AG09309 (cell line): ENCODE data around the gene HNRNPUL1.
A peak's percentile ranks its signal among the peaks of the same experiment; 100 is the strongest.

Experiments used
- DNase-seq: peaks from one replicate; pipeline ENCODE4 v3.0.0-alpha.2; 2010; ENCODE audit warnings: low read depth
- H3K4me3 ChIP-seq: 2 replicates; pipeline ENCODE4 v1.5.1; 2011; ENCODE audit warnings: mild to moderate bottlenecking, low read depth, low read length, moderate library complexity; ENCODE audit not compliant: control insufficient read depth
- TF ChIP-seq, protein P1 (sequence below): IDR thresholded peaks from 2 replicates; pipeline ENCODE4 v1.5.1; 2011; ENCODE audit warnings: mild to moderate bottlenecking, low read depth, low read length, inconsistent platforms; ENCODE audit not compliant: insufficient read depth, control insufficient read depth; ENCODE audit errors: missing control alignments

The HNRNPUL1 gene

DNA sequence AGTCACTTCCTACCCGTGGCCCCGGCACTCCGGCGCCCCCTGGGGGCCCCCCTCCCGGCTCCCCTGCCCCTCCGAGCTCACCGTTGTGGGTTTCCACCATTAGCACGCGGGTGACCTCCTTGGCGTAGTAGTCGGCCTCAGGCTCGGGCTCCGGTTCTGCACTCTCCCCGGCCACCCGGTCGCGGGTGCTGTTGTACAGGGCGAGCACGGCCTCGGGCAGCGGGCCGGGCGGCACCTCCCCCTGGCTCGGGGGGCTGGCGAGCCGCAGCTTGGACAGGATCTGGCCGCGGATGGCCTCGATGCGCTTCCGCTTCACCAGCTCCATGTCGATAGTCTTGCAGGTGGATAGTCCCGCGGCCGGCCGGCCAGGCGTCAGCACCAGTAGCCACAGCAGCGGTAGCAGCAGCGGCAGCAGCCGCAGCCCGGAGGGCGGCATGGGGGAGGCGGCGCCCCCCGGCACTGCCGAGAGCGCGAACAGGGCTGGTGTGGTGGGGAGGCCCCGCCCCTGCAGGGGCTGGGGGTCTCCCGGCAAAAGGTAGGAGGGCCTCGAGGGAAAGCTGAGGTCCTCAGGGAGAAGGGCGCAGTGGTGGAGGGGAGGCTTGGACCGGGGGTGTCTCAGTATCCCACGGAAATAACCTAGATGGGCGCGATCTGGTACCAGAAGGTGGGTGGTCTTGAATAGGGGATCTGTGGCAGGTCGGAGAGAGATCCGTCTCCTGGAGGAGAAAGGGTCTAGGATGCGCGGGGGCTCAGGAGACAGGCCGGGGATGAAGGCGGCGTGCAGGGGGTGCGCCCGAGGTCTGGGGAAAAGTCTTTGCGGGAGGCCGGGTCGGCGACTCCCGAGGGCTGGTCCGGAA, 88.7 kb downstream of the HNRNPUL1 start:
- TF ChIP-seq, protein P1, sequence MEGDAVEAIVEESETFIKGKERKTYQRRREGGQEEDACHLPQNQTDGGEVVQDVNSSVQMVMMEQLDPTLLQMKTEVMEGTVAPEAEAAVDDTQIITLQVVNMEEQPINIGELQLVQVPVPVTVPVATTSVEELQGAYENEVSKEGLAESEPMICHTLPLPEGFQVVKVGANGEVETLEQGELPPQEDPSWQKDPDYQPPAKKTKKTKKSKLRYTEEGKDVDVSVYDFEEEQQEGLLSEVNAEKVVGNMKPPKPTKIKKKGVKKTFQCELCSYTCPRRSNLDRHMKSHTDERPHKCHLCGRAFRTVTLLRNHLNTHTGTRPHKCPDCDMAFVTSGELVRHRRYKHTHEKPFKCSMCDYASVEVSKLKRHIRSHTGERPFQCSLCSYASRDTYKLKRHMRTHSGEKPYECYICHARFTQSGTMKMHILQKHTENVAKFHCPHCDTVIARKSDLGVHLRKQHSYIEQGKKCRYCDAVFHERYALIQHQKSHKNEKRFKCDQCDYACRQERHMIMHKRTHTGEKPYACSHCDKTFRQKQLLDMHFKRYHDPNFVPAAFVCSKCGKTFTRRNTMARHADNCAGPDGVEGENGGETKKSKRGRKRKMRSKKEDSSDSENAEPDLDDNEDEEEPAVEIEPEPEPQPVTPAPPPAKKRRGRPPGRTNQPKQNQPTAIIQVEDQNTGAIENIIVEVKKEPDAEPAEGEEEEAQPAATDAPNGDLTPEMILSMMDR, result peak; percentile 66
- peak overlapping the region; percentile 97 for H3K4me3 ChIP-seq
- DNase-seq, result no peak

DNA sequence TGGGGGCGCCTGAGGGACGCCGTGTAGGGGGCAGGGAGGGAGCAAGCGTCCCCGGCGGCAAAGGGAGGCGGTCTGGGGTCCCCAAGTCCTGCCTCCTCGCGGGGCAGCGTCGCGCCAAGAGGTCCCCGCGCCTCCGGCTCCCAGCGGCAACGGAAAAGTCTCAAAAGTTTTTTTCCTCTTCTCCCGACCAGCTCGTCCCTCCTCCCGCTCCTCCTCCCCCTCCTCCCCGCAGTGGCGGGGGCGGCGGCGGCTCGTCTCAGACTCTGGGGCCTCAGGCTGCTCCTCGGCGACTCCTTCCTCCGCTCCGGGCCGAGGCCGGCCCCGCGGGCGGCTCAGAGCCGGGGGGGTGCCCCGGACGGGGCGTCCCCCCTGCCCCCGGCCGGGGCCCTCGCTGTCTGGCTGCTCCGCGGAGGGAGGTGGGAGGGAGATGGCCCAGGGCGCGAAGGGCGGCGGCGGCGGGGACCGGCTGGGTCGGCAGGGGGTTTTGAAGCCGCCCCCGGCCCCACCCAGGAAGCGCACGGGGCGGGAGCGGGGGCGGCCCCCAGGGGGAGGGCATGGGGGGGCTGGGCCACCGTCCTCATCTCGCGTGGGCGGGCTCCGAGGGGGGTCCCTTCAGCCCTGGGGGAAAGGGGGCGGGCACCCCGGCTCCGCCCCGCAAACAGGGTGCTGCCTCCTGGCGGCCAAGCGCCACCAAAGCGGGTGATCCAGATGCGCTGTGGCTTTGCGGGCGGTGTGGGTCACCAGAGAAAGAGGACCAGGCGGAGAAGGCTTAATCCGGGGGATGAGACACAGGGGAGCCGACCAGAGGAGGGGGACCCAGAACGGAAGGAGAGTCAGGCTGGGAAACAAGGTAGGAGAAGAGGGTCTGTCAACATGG, 89.5 kb downstream of the HNRNPUL1 start, which contains the start of gene TGFB1:
TGFB1 (minus strand) TSS at position 457 of the 877 bp plus-strand sequence. CDS start 878 bp downstream, outside the sequence.
- peak; percentile 58 for DNase-seq
- peak within 1 kb of the TSS; percentile 97 for H3K4me3 ChIP-seq
- TF ChIP-seq, protein P1, result peak; percentile 93

GRCh38 chr19:41354343-41354953, 90.3 kb downstream of the HNRNPUL1 start:
- TF ChIP-seq, protein P1, result no peak
- H3K4me3 ChIP-seq, result peak overlapping the region; percentile 97
- no peak for DNase-seq

DNA sequence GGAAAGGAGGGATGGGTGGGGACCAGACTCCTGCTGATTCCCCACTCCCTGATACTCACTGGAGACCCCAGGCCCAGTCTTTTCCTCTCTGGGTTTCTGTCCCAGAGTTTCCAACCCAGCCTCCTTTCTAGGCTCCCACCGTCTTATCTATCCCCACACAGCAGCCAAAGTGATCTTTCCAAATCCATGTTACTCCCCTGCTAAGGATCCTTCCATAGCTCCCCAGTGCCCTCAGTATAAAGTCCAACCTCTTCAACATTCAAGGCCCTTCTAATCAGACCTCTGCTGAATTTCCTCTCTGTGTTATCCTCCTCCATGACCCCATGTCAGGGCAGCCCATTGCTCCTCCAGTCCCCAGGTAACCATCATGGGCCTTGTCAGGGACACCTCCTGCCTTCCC, 90.9 kb downstream of the HNRNPUL1 start:
- TF ChIP-seq, protein P1, result no peak
- H3K4me3 ChIP-seq, result no peak overlapping the region
- no peak for DNase-seq

GRCh38 chr19:41355802-41356201, 91.6 kb downstream of the HNRNPUL1 start:
- TF ChIP-seq, protein P1, result no peak
- DNase-seq, result no peak

More at GRCh38 chr19:41355802-41356201, 91.6 kb downstream of the HNRNPUL1 start:
- H3K4me3 ChIP-seq, result no peak overlapping the region
